ENCODE data around the gene FAAH. TPM values are rescaled to one million over a fixed set of nuclear protein-coding genes. Genes with fewer than 3 reads are reported as not detected.

FAAH gene
- total RNA-seq, 1 experiment from 2014 or later, result 25.9 TPM

DNA sequence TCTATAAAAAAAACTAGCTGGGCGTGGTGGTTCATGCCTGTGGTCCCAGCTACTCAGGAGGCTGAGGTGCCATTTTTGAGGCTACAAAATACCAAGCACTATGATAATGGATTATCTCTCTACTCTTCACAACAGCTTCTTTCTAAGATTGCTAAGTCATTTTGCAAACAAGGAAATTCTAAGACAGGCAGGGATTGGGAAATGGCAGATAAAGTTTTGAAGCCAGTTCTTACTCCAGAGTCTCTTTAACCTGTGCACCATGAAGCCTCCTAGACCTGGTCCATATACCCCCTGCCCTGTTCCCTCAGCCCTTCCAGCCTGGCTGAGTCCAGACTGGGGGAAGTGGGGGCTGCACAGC, 56.0 kb downstream of the FAAH start:
- BruUV-seq (replicated peaks), result no TSS peak
- Histone ChIP-seq H3K9me3 (ENCODE audit: control insufficient read depth, insufficient read depth, low read depth, low read length) (no peaks in the 10 kb centered on the region), H3K36me3 (ENCODE audit: control insufficient read depth, insufficient read depth, low read length) (no peaks in the 10 kb centered on the region), H3K4me1 (ENCODE audit: control insufficient read depth, insufficient read depth, low read length) (no peaks in the 10 kb centered on the region), H3K4me3 (ENCODE audit: low read depth in 2 of 2, low read length in 2 of 2) (no peak overlapping the region), H3K27ac (ENCODE audit: low read length) (no peak overlapping the region), H3K27me3 (ENCODE audit: control insufficient read depth, insufficient read depth, low read length) (no peaks in the 10 kb centered on the region)
- intact Hi-C loops (cut with micrococcal nuclease; ENCODE audit: unreplicated experiment) (no loop called here), in situ Hi-C loops (cut with HindIII; ENCODE audit: low pct_unique_long_range_greater_than_20kb, low sequenced_read_pairs) (no loop called here)
- ChIA-PET POLR2A (no interaction called here), CTCF (interaction anchor here (1.6 kb wide), 1 partner anchor 76 kb away, joined by 4 read pairs; no protein-coding TSS in a partner anchor)
- DNase-seq (ENCODE audit: low read depth, low spot score) (no peak), ATAC-seq (no peak)
- TF ChIP-seq POLR2AphosphoS5 (IDR thresholded peaks at IDR 0.05; ENCODE audit: low read depth, low read length) (no peak), TCF7L2 (IDR thresholded peaks at IDR 0.05; ENCODE audit: low read depth, low read length) (no peak), SIN3A (IDR thresholded peaks at IDR 0.05; ENCODE audit: borderline replicate concordance, insufficient read depth, low read depth, low read length) (no peak), CTCF (IDR thresholded peaks at IDR 0.05) (no peak)
- TF ChIP-seq, protein P1, sequence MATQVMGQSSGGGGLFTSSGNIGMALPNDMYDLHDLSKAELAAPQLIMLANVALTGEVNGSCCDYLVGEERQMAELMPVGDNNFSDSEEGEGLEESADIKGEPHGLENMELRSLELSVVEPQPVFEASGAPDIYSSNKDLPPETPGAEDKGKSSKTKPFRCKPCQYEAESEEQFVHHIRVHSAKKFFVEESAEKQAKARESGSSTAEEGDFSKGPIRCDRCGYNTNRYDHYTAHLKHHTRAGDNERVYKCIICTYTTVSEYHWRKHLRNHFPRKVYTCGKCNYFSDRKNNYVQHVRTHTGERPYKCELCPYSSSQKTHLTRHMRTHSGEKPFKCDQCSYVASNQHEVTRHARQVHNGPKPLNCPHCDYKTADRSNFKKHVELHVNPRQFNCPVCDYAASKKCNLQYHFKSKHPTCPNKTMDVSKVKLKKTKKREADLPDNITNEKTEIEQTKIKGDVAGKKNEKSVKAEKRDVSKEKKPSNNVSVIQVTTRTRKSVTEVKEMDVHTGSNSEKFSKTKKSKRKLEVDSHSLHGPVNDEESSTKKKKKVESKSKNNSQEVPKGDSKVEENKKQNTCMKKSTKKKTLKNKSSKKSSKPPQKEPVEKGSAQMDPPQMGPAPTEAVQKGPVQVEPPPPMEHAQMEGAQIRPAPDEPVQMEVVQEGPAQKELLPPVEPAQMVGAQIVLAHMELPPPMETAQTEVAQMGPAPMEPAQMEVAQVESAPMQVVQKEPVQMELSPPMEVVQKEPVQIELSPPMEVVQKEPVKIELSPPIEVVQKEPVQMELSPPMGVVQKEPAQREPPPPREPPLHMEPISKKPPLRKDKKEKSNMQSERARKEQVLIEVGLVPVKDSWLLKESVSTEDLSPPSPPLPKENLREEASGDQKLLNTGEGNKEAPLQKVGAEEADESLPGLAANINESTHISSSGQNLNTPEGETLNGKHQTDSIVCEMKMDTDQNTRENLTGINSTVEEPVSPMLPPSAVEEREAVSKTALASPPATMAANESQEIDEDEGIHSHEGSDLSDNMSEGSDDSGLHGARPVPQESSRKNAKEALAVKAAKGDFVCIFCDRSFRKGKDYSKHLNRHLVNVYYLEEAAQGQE (IDR thresholded peaks at IDR 0.05; ENCODE audit: insufficient read depth in 1 of 2, low read depth in 2 of 2, low read length in 1 of 2), result no peak

DNA sequence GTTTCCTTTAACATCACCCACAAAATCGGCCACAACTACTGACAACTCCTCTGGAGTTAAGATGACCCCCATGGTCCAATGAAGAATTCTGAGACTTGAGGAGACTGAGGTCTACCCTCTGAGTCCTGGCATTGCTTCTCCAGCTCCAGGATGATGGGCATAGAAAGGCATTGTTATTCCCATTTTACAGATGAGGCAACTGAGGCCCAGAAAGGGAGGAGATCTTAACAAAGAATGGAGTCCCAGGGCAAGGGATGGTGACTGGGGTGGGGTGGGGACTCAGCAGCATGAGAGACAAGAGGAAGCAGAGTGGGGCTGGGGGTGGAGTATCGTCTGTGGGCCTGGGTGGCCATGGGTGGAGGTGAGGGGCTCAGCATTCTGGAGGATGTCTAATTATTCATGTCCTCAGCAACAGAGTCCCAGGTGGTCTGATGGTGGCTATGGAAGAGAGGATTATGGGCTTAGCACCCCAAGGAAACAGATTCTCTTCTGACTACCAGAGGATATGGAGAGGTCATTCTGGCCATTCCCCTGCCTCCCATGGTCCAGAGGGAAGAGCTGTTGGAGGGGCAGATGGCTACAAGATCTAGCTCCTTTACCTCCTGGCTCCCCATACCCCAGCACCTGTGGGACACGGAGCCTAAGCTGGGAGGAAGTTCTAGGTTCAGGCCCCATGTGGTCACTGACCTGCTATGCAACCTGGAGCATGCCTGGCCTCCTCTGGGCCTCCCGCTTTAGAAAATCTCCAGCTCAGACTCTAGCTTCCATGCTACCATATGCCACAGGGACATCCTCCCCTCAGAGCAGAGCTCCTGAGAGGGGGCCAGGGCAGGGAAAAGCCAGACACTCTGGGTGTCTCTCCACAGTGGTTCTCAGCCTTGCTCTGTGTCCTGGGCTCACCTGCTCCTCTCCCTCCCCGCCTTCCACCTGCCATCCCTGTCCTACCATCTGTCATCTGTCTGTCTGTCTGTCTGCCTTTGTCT, 58.1 kb downstream of the FAAH start:
- H3K4me3 ChIP-seq (ENCODE audit: low read depth in 2 of 2, low read length in 2 of 2), result no peak overlapping the region
- POLR2A ChIA-PET, result no interaction called here
- no peak overlapping the region for H3K27ac ChIP-seq (ENCODE audit: low read length)
- ATAC-seq (no peak), DNase-seq (ENCODE audit: low read depth, low spot score) (no peak)
- TF ChIP-seq CTCF (IDR thresholded peaks at IDR 0.05) (no peak), TCF7L2 (IDR thresholded peaks at IDR 0.05; ENCODE audit: low read depth, low read length) (no peak), SIN3A (IDR thresholded peaks at IDR 0.05; ENCODE audit: borderline replicate concordance, insufficient read depth, low read depth, low read length) (no peak), POLR2AphosphoS5 (IDR thresholded peaks at IDR 0.05; ENCODE audit: low read depth, low read length) (no peak)
- TF ChIP-seq, protein P1 (IDR thresholded peaks at IDR 0.05; ENCODE audit: insufficient read depth in 1 of 2, low read depth in 2 of 2, low read length in 1 of 2), result no peak
- in situ Hi-C loops (cut with HindIII; ENCODE audit: low pct_unique_long_range_greater_than_20kb, low sequenced_read_pairs), result no loop called here
- intact Hi-C loops (cut with micrococcal nuclease; ENCODE audit: unreplicated experiment), result no loop called here
- no peaks in the 10 kb centered on the region for H3K27me3 ChIP-seq (ENCODE audit: control insufficient read depth, insufficient read depth, low read length)
- CTCF ChIA-PET, result interaction anchor here (0.7 kb wide), 1 partner anchor 27 kb away, joined by 5 read pairs; no protein-coding TSS in a partner anchor
- no TSS peak for BruUV-seq (replicated peaks)
- H3K9me3 ChIP-seq (ENCODE audit: control insufficient read depth, insufficient read depth, low read depth, low read length), result no peaks in the 10 kb centered on the region
- H3K36me3 ChIP-seq (ENCODE audit: control insufficient read depth, insufficient read depth, low read length), result no peaks in the 10 kb centered on the region
- no peaks in the 10 kb centered on the region for H3K4me1 ChIP-seq (ENCODE audit: control insufficient read depth, insufficient read depth, low read length)

All from Panc1 (cell line).